Measurements from ENCODE around the gene SNUPN.

DNA sequence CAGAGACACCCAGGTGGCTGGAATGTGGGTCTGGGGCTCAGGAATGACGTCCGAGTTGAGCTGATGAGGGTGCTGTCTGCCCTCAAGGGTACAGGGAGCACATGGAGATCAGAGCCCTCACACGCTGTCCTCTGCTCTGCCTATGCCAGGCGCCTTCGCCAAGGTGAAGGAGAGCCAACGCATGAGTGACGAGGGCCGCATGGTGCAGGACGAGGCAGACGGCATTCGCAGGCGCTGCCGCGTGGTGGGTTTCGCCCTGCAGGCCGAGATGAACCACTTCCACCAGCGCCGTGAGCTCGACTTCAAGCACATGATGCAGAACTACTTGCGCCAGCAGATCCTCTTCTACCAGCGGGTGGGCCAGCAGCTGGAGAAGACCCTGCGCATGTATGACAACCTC is 31.3 kb upstream of the SNUPN start:
- TF ChIP-seq, protein P1, sequence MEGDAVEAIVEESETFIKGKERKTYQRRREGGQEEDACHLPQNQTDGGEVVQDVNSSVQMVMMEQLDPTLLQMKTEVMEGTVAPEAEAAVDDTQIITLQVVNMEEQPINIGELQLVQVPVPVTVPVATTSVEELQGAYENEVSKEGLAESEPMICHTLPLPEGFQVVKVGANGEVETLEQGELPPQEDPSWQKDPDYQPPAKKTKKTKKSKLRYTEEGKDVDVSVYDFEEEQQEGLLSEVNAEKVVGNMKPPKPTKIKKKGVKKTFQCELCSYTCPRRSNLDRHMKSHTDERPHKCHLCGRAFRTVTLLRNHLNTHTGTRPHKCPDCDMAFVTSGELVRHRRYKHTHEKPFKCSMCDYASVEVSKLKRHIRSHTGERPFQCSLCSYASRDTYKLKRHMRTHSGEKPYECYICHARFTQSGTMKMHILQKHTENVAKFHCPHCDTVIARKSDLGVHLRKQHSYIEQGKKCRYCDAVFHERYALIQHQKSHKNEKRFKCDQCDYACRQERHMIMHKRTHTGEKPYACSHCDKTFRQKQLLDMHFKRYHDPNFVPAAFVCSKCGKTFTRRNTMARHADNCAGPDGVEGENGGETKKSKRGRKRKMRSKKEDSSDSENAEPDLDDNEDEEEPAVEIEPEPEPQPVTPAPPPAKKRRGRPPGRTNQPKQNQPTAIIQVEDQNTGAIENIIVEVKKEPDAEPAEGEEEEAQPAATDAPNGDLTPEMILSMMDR (conservative IDR thresholded peaks at IDR 0.05; ENCODE audit: low read depth, low read length) = no peak
- no peak for TF ChIP-seq EZH2 (IDR thresholded peaks at IDR 0.05; ENCODE audit: borderline replicate concordance, low read depth, low read length, poor library complexity, severe bottlenecking)

Data from A673 (cell line).